Stimulated activated CD8-positive, alpha-beta memory T cell treated with anti-CD3 and anti-CD28 coated beads, Interleukin-15, amount 100 ng/mL, for 48 hours (primary cell): Measurements from ENCODE around the gene CAPZB.
A peak's percentile ranks its signal among the peaks of the same experiment; 100 is the strongest.

Source experiments
- DNase-seq, 2 donors: peaks; one replicate each; pipeline ENCODE4 v3.0.0-alpha.2; 2020; ENCODE audit warnings: low read depth in 2 of 2

Gene CAPZB

DNA sequence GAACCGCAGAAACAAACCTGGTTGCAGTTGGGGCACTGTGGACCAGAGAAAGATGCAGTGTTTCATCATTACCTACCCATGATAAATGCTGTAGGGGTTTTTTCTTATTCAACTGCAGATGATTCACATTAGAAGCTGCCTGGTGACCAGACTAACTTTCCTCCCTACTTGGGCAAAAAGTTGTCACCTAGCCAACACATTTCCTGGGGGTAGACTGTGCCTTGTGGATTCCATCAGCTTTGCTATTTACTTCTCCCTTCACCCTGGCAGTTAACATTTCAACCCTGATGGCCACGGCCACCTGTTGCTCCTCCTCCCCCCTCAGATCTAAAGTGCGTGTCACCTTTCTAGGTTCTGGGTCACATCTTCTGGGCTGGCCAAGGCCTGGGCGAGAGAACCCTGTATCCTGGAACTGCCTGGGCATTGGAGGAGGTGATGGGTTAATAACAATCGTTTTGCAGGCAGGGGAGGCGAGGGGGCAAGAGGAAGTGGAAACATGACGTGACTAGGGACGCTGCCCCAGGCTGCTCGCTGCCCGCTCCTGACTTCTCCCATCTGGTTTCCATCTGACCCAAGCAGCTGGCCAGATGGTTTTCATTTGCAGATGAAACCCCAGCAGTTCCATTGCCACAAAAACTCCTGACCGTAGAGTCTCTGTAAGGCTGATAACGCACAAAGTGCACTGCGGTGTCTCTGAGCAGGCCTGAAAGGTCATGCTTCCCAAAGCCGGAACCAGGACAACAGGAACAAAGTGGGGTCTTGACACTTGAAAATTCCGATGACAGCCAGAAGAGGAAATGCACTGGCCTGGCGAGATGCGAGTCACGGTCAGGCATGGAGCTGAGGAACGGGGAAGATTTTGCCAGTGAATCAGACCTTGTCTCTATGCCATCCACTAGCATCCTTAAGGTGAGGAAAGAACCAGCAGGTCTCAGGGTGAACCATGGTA is 36.6 kb downstream of the CAPZB start:
- DNase-seq = no peak

DNA sequence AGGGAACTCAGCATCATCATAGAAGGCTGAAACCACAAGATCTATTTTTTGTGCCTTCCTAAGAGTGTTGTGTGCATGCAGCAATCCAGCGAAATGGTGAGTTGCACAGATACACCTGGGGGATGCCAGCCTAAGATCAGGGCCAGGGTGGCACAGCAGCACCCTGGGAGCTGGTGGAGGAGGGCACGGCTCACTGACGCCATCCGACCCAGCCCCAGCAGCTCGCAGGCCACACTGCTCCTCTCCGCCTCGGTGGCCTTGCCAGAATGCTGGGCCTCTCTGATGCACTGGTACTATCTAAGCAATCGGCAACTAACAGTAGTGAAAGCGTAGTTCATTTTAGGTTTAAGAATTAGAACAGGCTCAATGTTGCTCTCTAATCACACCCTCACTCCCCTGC is 37.8 kb downstream of the CAPZB start:
- DNase-seq = no peak

DNA sequence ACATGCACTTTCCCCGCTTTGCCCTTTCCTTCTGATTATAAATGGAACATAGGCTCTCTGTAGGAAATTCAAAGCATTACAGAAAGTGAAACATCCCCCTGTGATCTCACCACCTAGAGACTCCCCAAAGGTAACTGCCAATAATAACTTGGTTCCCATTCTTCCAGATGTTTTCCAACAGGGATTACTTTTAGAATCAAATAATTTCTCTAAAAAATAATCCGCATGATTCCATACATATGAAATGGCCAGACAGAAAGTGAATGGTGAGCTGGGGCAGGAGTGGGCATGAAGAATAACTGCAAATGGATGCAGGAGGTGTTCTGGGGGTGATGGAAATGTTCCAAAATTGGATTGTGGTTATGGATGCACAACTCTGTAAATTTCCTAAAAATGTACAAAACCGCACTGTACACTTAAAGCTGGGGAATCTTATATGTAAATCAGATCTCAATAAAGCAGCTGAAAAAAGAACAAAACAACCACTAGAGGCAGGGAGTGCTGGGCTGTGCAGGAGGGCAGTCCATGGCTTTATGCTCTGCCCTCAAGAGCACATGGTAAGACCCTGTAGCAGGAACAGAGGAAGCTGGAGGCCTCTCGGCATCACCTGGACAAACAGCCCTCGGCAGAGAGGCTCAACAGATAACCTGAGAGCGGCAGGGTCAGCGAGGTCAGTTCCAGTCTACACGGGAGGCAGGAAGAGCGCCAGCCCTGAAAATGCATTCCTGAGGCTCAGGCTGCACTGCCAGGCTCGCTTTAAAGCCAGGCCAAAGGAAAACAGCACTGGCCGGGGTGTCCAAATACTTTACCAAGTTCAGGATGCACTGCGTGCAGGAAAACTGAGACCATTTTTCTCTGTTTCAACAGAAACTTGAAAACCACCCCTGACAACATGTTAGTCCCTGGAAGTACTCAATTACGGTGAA is 39.7 kb downstream of the CAPZB start:
- no peak for DNase-seq

DNA sequence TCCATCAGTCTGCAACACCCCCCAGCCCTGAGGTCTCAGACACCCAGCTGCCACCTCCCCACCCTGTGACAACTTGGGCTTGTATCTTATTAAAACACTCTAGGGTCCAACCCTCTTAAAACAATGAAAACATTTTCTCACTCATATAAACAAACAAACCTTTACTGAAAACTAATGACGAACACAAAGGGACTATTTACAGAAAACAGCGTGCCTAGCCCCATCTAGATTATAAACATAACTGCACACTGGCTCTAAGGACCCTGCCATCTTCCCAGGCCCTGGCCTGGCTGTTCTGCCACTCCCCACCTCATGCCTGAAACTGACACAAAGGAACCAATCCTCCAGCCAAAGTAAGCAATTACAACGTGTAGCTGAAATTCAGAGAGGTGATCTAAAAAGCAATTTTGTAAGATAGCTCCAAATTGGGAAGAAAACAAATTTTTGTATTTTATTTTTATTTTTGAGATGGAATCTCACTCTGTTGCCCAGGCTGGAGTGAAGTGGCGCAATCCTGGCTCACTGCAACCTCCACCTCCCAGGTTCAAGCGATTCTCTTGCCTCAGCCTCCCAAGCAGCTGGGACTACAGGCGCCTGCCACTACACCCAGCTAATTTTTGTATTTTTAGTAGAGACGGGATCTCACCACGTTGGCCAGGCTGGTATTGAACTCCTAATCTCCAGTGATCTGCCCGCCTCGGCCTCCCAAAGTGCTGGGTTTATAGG is 40.9 kb downstream of the CAPZB start:
- DNase-seq = no peak

DNA sequence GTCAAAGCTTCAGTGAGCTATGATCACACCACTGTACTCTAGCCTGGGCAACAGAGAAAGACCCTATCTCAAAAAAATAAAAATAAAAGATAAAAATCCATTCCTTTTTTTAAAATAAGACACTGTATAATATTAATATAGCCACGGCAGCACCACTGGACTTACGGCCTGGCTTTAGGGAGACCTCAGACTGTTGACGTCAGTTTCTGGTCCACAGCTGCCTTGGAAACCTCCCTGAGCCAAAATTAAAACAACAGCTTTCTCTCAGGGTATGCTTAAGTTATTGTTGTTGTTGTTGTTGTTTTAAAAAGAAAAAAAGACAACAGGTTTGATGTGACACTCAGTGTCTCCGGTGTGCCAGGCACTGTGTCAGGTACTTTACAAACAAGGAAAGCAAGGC is 42.0 kb downstream of the CAPZB start:
- DNase-seq = no peak

DNA sequence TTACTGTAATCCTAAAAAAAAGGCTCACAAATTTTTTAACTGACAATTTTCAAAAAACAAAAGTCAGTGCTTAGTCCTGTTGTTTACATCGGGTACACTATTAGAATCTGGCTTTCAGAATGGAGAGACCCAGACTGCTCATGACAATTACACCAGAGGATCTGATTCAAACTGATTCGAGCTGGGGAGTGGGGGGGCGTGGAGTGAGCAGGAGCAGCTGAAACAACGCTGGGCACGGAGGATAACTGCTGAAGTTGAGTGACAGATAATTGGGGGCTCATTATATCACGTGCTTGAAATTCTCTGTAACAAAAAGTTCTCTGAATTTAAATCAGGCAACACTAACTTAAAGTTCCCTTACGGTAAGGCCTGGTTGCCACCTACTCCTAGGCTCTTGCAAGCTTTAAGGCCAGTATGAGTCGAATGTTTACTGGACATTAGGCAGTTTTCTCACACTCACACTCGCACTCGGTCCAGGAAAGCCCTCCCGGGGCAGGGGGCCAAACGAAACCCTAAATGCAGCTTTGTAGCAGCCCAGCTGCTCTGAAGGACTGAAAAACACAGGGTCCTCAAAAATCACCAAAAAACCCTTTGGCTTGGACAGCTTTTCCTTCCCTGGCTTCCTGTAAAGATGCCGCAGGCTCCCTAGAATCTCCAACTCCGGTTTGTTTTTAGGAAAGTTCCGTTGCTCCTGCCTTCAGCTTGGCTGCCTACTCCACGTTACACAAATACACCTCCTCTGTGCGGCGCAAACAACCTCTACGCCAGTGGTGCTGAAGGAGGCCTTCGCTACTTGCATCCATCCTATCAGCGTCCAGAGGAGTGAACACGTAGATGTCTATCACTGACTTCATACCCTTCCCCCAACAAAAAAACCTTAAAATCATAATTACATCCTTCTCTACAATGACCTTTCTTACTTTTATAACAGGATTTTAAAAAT is 42.9 kb downstream of the CAPZB start:
- no peak for DNase-seq

DNA sequence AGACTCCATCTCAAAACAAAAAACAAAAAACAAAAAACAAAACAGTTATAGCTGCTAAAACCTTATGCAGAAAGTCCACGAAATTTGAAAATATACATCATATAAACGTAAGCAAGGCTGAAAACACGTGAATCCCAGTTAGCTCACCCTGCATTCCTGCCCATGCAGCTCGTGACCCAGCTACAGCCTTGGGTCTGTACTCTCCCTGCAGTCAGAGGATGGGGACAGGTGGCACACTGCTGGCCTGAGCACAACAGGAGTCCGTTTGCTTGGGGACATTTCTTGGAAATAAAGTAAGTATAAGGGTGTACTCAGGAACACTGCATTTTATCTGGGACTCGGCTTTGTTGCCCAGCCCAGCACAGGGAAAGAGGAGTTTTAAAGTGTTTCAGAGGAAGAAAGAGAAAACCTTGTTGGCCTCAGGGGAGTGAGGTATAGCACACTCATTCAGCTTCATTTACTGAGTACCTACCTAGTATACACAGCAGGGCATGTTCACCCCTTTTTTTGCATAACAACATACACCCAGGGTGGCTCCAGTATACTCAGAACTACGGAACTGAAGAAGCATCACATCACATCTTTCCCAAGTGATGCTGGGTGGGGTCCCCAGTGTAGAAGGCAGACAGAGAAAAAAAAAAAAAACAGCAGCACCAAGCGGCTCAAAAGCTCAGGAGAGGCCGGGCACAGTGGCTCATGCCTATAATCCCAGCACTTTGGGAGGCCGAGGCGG is 44.1 kb downstream of the CAPZB start:
- no peak for DNase-seq

DNA sequence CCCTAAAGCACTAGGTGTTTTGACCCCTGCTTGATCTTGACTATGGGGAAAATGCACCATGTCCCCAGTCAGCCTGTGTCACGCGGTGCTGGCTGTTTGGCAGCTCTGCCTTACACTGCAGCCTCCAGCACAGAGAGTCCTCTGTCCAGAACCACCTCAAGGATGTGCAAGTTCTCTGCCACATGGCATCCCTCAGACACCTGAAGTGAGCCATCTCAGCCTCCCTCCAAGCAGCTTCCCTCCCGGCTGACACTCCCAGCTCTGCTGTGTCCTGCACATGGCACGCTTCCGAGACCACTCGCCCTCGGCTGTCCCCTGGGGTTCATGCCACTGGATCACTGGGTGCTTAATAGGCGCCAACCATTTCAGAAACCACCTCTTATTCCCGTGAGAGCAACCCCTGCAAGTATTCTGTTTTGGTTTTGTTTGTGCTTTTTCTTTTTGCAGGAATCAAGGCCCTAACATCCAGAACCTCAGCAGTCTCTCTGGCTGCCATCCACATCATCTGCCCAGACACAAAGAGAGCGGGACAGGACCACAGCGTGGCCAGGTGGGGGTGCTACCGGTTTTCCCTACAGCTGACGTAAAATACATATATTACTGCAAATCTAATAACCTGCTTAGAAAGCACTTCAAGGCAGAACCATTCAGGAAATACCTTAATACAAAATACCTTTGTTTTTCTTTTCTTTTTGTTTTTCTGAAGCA is 45.7 kb downstream of the CAPZB start:
- DNase-seq = no peak

DNA sequence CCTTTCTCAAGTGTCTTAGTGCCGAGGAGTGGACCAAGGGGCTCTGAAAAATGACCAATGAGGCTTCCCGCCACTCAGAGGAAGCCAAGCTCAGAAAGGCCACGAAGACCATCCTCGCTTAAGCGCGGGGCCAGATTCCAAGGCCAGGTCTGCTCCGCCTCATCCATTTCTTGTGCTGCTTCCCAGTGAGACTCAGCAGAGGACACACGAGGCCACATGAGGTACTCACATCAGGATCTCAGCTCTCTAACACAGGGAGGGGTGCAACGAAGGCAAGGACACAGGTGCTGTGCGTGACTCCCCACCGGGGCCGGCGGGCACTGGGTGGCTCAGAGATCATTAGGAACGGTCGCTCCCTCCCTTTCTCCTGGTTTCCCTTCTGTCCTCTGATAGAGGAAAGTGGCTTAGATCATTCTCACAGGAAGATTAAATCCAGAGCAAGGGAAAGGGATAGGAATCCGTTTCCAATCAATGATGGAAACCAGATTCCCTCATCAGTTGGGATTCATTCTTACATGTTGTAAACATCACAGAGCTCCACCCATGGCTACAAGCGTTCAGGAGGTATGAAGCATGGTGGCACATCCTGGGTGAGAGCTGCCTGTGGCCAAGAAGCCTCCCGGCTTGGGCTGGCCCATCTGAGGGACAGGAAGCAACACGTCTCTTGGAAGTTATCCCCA is 46.7 kb downstream of the CAPZB start:
- DNase-seq = no peak

DNA sequence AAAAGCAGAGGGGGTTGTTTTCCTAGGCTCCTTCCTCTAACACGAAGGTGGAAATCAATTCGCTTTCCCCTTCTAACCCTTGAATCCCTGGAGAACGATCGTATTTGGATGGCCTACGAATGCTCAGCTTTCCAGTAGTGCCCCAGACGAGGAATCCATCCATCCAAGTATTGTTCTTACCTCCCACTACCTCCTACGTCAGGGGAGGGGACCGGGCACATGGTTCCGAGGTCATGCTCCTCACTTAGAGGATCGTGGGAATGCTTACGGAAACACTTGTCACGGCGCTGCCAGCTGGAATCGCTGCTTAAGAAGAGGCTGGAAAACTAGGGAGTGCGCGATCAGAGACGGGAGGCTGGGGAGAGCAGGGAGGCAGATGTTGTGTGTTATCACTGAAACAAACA is 47.4 kb downstream of the CAPZB start:
- no peak for DNase-seq

DNA sequence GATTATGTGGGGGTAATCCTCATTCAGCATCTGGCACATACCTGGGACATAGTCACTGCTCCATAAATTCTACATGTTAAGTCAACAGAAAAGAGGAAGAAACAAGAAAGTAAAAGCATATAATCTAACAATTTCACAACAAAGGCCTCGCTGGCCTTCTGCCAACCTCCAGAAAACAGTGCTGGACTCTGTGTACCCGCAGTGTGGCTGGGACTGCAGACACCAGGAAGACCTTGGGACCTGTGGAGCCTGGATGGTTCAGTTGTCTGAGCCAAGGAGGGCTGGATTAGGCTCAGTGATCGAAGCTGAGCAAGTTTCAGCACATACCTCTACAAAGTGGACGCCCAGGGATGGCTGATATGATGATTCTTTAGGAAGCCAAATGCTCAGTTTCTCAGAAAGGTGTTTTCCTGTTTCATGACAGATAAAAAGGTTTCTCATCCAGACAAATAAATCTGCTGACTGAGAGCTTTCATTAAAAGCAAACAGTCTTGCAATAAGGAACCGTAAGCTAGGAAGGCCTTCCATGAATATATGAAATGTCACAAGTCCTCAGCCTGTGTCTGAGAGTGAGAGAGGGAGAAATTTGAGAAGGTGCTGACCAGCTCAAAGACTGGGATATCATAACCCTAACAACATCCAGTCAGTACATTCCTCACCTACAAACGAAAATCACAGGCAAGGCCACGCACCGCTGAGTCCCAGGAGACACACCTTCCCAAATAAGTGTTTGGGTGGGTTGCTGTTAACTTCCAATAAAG is 48.4 kb downstream of the CAPZB start:
- DNase-seq = no peak

DNA sequence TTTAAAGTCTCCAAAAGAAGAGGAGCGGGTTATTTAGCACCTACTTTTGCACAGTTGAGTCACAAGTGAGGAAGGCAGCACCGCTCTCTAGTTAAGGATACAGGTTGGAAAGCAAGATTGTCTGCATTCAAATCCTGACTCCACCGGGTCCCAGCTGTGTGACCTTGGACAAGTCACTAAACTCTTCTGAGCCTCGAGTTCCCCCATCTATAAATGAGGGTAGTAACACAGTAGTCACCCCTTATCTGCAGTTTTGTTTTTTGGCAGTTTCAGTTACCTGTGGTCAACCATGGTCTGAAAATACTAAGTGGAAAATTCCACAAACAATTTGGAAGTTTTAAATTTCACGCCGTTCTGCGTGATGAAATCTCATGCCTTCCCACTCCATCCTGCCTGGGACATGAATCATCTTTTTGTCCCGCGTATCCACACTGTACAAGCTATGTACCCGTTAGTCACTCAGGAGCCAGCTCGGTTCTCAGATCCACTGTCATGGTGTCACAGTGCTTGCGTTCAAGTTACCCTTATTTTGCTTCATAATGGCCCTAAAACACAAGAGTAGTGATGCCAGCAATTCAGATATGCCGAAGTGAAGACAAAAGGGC is 49.4 kb downstream of the CAPZB start:
- no peak for DNase-seq

DNA sequence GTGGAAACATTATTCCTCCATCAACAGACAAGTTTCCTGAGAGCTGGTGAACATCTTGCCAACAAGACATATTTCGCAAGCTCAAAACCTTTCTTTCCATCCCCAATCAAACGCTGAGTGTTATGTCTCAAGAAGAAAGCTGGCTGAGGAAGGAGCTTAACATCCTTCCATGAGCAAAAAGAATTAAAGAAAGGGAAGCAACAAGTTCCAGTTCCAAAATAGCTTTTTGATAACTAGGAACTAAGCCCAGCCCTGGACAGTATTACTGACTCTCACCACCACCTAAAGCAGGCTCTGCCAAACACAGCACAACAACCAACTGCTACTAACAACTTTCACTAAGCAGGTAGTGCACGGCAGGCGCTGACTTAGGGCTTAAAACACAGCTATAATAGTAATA is 50.2 kb downstream of the CAPZB start:
- no peak for DNase-seq

DNA sequence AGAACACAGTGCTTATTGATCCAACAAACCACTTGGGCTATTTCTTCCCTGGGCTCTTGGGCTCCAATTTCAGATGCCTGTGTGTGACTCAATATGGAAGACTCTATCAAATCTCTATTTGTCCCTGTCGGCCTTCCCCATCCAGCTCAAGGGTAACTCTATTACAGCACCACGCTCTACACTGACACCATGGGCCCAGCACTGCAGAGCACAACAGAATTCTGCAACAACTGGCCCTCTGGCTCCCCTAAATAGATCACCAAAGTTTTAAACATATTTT is 51.7 kb downstream of the CAPZB start:
- DNase-seq = no peak

DNA sequence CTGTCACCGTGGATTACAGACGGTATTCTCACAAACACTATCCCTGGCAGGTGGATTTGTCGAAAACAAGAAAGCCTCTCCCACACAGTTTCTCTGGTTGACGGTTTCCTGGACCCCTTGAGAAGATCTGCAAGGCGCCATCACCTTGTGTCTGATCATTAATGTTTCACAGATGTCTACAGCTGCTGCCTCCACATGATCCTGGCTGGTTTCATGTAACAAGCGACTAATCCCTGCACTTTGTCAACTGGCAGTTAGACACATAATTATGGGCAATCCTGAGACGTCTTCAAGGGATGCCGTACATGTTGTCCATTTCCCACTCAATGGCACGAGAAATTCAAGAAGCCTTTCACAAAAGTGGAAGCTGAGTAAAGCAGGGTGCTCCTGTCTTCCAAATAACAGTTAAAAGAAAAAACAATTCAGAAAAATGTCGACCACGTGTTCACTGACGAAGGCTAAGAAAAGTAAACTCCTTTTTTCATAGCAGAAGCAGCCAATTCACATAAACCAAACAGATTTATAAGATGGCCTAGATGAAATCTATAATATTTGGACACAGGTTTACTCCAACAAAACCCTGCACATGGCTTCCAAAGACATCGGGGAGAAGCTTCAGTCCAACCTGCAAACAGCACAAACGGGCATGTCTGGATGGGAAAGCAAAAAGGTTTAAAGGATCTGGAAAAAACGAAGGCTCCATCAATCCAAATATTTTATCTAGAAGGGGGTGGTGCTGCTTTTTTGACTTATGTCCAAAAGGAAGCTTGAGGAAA is 52.2 kb downstream of the CAPZB start:
- peak in 1 of 2 donors; percentile 13 for DNase-seq

DNA sequence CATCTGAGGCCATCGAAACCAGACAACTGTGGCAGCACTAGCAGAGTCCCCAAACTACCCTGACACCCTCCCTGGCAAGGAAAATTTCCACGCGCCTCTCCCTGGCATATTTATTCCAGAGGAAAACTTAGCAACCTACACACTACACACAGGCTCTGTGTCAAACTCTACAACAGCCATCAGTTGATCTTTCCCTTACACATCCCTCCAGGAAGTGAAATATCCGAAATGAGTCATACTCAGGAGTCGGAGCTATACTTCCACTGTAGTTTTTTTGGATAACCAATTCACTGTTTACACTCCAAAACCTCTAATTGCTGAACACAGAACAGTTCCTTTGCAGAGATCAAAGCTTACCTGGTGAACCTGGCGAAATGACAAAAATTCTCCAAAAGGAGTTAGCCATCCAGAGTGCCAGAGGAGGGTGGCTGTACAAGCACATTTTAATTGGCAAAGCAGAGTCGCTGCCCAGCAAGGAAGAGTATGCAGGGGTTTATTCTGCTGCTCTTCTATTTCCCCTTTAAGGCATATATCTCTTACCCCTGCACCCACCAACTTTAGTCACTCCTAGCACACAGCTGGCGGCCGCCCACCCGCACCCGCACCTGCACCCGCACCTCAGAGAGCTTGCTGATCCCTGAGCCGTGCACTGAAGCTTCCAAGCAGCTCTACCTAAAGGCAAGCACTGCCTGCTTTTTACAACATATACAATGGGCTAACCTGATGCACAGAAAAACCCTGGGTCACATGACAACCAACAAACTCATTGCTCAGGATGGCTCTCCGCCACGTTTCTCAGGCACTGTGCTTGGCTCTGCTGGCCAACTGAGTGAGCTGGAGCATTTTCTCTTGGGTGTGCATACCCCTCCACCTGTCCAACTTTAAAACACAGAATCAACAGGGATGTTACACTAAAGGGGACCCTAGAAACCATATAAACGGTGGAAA is 54.9 kb downstream of the CAPZB start:
- DNase-seq = no peak
